Measurements from ENCODE around the gene FLG2.

DNA sequence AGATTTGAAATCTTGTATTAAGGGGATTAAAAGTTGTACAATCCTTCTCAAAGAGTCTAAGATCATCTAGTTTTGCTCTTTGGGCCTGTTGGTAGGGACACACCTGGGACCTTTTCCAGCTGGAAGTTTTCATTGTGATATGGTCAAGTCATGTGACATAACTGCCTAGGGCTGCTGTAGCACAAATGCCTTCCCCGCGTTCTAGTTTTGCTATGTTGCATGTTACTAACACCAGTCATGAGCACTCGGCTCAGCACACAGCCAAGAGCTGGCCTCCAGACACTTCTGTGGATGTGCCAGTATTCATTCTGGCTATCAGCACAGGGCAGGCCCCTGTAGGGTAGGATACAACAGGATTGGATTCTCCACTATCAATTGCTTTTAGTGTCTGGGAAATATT is 14.6 kb upstream of the FLG2 start:
- TF ChIP-seq EZH2 (IDR thresholded peaks at IDR 0.05; ENCODE audit: borderline replicate concordance, low read length), result no peak
- TF ChIP-seq, protein P1, sequence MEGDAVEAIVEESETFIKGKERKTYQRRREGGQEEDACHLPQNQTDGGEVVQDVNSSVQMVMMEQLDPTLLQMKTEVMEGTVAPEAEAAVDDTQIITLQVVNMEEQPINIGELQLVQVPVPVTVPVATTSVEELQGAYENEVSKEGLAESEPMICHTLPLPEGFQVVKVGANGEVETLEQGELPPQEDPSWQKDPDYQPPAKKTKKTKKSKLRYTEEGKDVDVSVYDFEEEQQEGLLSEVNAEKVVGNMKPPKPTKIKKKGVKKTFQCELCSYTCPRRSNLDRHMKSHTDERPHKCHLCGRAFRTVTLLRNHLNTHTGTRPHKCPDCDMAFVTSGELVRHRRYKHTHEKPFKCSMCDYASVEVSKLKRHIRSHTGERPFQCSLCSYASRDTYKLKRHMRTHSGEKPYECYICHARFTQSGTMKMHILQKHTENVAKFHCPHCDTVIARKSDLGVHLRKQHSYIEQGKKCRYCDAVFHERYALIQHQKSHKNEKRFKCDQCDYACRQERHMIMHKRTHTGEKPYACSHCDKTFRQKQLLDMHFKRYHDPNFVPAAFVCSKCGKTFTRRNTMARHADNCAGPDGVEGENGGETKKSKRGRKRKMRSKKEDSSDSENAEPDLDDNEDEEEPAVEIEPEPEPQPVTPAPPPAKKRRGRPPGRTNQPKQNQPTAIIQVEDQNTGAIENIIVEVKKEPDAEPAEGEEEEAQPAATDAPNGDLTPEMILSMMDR (conservative IDR thresholded peaks at IDR 0.05 in 1 of 2, IDR thresholded peaks at IDR 0.05 in 1 of 2; ENCODE audit: extremely low read depth in 1 of 2, insufficient read depth in 1 of 2, low read depth in 1 of 2, low read length in 2 of 2), result no peak

Data from mammary epithelial cell (primary cell).